HG03103 (cell line): Measurements from ENCODE around the gene GPHB5.

Experiments
- ATAC-seq: cut with Tn5 transposase; IDR thresholded peaks from one replicate; pipeline ENCODE4 v1.9.1; 2021; ENCODE audit warnings: low read depth; ENCODE audit not compliant: unreplicated experiment

GPHB5 gene

GRCh38 chr14:63267171-63267570 lies 51.6 kb downstream of the GPHB5 start:
- ATAC-seq, result no peak

GRCh38 chr14:63266106-63266505 lies 52.6 kb downstream of the GPHB5 start:
- ATAC-seq, result no peak
